Large intestine (tissue), 3 donors: Measurements from ENCODE around the gene RNF123. TPM values are rescaled to one million over a fixed set of nuclear protein-coding genes. Genes with fewer than 3 reads are reported as not detected.

Experiments used
- DNase-seq, 2 donors: peaks; one replicate each; pipeline versions ENCODE4 v3.0.0 to v3.0.0-alpha.2; 2013
- H3K27ac ChIP-seq: one replicate; pipeline ENCODE4 v1.5.1; 2013; ENCODE audit warnings: low read length
- H3K27me3 ChIP-seq: 2 replicates; pipeline ENCODE4 v1.6.1; 2013; ENCODE audit warnings: low read length; ENCODE audit not compliant: control insufficient read depth, insufficient read depth
- H3K36me3 ChIP-seq: 2 replicates; pipeline ENCODE4 v1.6.1; 2013; ENCODE audit warnings: low read length; ENCODE audit not compliant: control insufficient read depth, insufficient read depth
- H3K4me1 ChIP-seq: one replicate; pipeline ENCODE4 v1.6.1; 2013; ENCODE audit warnings: low read length; ENCODE audit not compliant: control insufficient read depth, insufficient read depth
- H3K4me3 ChIP-seq: one replicate; pipeline ENCODE4 v1.5.1; 2013; ENCODE audit warnings: low read length
- H3K9me3 ChIP-seq: one replicate; pipeline ENCODE4 v1.6.1; 2013; ENCODE audit warnings: mild to moderate bottlenecking, low read depth, low read length, moderate library complexity; ENCODE audit not compliant: control insufficient read depth
- WGBS: methylation state at CpG from one replicate; pipeline ENCODE4 v1.1.5; 2013; ENCODE audit warnings: low lambda C conversion rate; ENCODE audit not compliant: insufficient coverage; 5-methylcytosine and 5-hydroxymethylcytosine counted together
- polyA plus RNA-seq: library from polyadenylated mRNA; unstranded; fragments of 120-200 nt; gene quantifications from one replicate; pipeline ENCODE4 v1.2.1, GENCODE V29; 2013

RNF123 gene
- polyA plus RNA-seq, 1 donor = 35.6 TPM

GRCh38 chr3:49718858-49719213 is 29.5 kb downstream of the RNF123 start:
- DNase-seq = no peak
- Histone ChIP-seq H3K27me3 (no peaks in the 10 kb centered on the region), H3K27ac (no peak overlapping the region), H3K4me3 (peak overlapping the region; percentile 44), H3K36me3 (peaks cover 59% of the 10 kb centered on the region), H3K4me1 (peaks cover 22% of the 10 kb centered on the region), H3K9me3 (peaks cover 11% of the 10 kb centered on the region)
- no CpG with 5 or more reads among the region's 33 CpGs for WGBS

GRCh38 chr3:49719214-49719884 is 30.0 kb downstream of the RNF123 start, which contains the start of gene AMIGO3:
AMIGO3 (minus strand) TSS chr3:49719684; CDS start chr3:49719465, 219 bp downstream.
- Histone ChIP-seq H3K27me3 (no peaks in the 10 kb centered on the region), H3K4me3 (peak within 1 kb of the TSS; percentile 44), H3K27ac (peak within 1 kb of the TSS; percentile 55), H3K4me1 (peaks cover 24% of the 10 kb centered on the region), H3K9me3 (peaks cover 11% of the 10 kb centered on the region), H3K36me3 (peaks cover 54% of the 10 kb centered on the region)
- DNase-seq = peak; percentile 78 to 93
- no CpG with 5 or more reads among the region's 50 CpGs for WGBS

- no CpG with 5 or more reads among the region's 4 CpGs for whole genome bisulfite sequencing
- Histone ChIP-seq H3K27me3 (no peaks in the 10 kb centered on the region), H3K4me1 (peaks cover 31% of the 10 kb centered on the region), H3K4me3 (no peak overlapping the region), H3K36me3 (peaks cover 49% of the 10 kb centered on the region), H3K27ac (no peak overlapping the region), H3K9me3 (peaks cover 11% of the 10 kb centered on the region)
- no peak for DNase-seq
These were observed 31.7 kb downstream of the RNF123 start for GRCh38 chr3:49720855-49721595.

GRCh38 chr3:49721596-49721895 is 32.2 kb downstream of the RNF123 start:
- no peak for DNase-seq
- Histone ChIP-seq H3K36me3 (peaks cover 49% of the 10 kb centered on the region), H3K9me3 (peaks cover 11% of the 10 kb centered on the region), H3K27ac (no peak overlapping the region), H3K27me3 (no peaks in the 10 kb centered on the region), H3K4me3 (no peak overlapping the region), H3K4me1 (peaks cover 31% of the 10 kb centered on the region)
- no CpG with 5 or more reads among the region's 9 CpGs for WGBS

- Histone ChIP-seq H3K9me3 (peaks cover 11% of the 10 kb centered on the region), H3K27ac (no peak overlapping the region), H3K4me1 (peaks cover 31% of the 10 kb centered on the region), H3K27me3 (no peaks in the 10 kb centered on the region), H3K4me3 (no peak overlapping the region), H3K36me3 (peaks cover 49% of the 10 kb centered on the region)
- no peak for DNase-seq
- WGBS = 100% methylated on average over 1 of the region's 26 CpGs
These were observed 32.8 kb downstream of the RNF123 start for GRCh38 chr3:49721896-49722781.

GRCh38 chr3:49722896-49723295 is 33.5 kb downstream of the RNF123 start:
- H3K36me3 ChIP-seq = peaks cover 54% of the 10 kb centered on the region
- DNase-seq = no peak

GRCh38 chr3:49723296-49723627 is 33.9 kb downstream of the RNF123 start:
- Histone ChIP-seq H3K4me3 (peak overlapping the region; percentile 100), H3K27ac (peak overlapping the region; percentile 99), H3K9me3 (peaks cover 7% of the 10 kb centered on the region), H3K36me3 (peaks cover 57% of the 10 kb centered on the region), H3K4me1 (peaks cover 30% of the 10 kb centered on the region), H3K27me3 (no peaks in the 10 kb centered on the region)
- peak; percentile 64 to 83 for DNase-seq
- WGBS = no CpG with 5 or more reads among the region's 20 CpGs

More at GRCh38 chr3:49722896-49723295, 33.5 kb downstream of the RNF123 start:
- no CpG with 5 or more reads among the region's 8 CpGs for WGBS
- Histone ChIP-seq H3K27me3 (no peaks in the 10 kb centered on the region), H3K4me1 (peaks cover 31% of the 10 kb centered on the region), H3K4me3 (peak overlapping the region; percentile 100), H3K27ac (peak overlapping the region; percentile 99), H3K9me3 (peaks cover 11% of the 10 kb centered on the region)

GRCh38 chr3:49723628-49724551 is 34.5 kb downstream of the RNF123 start, which contains the start of gene GMPPB:
GMPPB (minus strand) TSS chr3:49723951; CDS start chr3:49723726, 225 bp downstream.
- Histone ChIP-seq H3K36me3 (peaks cover 58% of the 10 kb centered on the region), H3K9me3 (peaks cover 2% of the 10 kb centered on the region), H3K4me1 (peaks cover 24% of the 10 kb centered on the region), H3K27ac (peak within 1 kb of the TSS; percentile 99), H3K4me3 (peak within 1 kb of the TSS; percentile 100), H3K27me3 (no peaks in the 10 kb centered on the region)
- DNase-seq = peak; percentile 97 to 98
- WGBS = no CpG with 5 or more reads among the region's 102 CpGs

- peak in 1 of 2 donors; percentile 62 for DNase-seq
- peaks cover 59% of the 10 kb centered on the region for H3K36me3 ChIP-seq
- no peaks in the 10 kb centered on the region for H3K9me3 ChIP-seq
- peaks cover 21% of the 10 kb centered on the region for H3K4me1 ChIP-seq
- peak overlapping the region; percentile 84 for H3K4me3 ChIP-seq
- WGBS = no CpG with 5 or more reads among the region's 6 CpGs
- H3K27me3 ChIP-seq = no peaks in the 10 kb centered on the region
- H3K27ac ChIP-seq = peak overlapping the region; percentile 94
These were observed 35.2 kb downstream of the RNF123 start for GRCh38 chr3:49724586-49724985.
